GM23248 (cell line): ENCODE data around the gene ANO10.

Experiments used
- EZH2 ChIP-seq: fragments of 200-600 bp; sonication (generic); IDR thresholded peaks from 2 replicates; pipeline ENCODE4 v1.6.1; 2018; ENCODE audit warnings: antibody characterized with exemption, mild to moderate bottlenecking; ENCODE audit not compliant: insufficient read depth, poor library complexity, severe bottlenecking
- EZH2phosphoT487 ChIP-seq: fragments of 200-600 bp; sonication (generic); IDR thresholded peaks from 2 replicates; pipeline ENCODE4 v1.6.1; 2018; ENCODE audit warnings: antibody characterized with exemption, moderate library complexity, mild to moderate bottlenecking, low read depth; ENCODE audit not compliant: insufficient read depth

DNA sequence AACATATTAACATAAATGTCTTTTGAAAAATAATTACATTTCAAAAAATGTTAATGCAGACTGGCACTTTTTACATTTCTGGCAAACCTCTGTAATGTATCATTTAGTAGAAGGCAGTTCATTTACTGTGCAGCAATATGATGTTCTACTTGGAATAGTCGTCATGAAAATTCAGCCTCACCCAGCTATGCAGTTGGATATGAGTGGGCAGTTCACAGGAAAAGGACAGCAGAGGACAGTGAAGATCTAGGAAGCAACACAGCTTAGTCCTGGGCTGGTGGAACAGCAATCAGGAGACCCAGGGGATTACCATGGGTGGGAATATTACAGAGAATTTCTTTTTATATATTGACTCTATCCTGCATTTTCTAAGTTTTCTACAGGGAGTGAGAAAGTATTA is 63.6 kb downstream of the ANO10 start:
- TF ChIP-seq EZH2 = no peak
- TF ChIP-seq EZH2phosphoT487 = no peak
